NCI-H1694 treated with DMSO at 0.1 percent for 48 hours (cell line): Measurements from ENCODE around the gene AP4M1.

Experiments
- DNase-seq: peaks from one replicate; lab custom pipeline; 2025; lab: John Stamatoyannopoulos, UW

The AP4M1 gene

GRCh38 chr7:100087055-100087750 is 14.2 kb upstream of the AP4M1 start:
- DNase-seq = no peak

- DNase-seq = no peak
Measured at GRCh38 chr7:100088095-100088620, 13.3 kb upstream of the AP4M1 start.

DNA sequence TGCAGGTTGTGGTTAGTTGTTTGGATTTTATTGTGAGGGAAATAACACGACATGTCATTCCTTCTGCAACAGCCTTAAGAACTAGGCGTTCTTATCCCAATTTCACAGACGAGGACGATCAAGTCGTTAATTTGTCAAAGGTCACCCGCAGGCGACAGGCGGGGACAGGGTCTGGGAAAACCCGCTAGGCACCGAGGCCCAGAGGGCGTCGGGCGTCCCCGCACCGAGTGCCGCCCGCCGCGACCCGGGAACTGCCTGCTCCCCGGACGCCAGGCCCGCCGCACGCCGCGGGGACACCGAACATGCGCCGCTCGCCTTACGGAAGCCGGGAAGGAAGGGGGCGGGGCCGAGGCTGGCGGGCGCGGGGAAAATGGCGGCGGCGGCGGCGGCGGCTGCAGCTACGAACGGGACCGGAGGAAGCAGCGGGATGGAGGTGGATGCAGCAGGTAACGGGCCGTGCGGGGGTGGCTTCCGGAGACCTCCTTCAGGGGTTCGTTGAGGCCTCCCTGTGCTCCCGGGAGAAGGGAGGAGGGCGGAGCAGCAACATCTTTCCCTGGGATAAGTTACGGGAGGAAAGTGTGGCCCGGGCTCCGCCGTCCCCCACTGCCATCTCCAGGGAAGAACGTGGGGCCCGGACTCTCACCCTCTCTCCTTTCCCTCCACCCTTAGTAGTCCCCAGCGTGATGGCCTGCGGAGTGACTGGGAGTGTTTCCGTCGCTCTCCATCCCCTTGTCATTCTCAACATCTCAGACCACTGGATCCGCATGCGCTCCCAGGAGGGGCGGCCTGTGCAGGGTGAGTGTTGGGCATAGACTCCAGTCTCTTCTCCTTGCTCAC is 12.6 kb upstream of the AP4M1 start, which contains the start of gene COPS6:
COPS6 (plus strand) TSS at position 349 of the 837 bp plus-strand sequence; CDS start at position 371, 22 bp downstream.
- peak; percentile 24 for DNase-seq

DNA sequence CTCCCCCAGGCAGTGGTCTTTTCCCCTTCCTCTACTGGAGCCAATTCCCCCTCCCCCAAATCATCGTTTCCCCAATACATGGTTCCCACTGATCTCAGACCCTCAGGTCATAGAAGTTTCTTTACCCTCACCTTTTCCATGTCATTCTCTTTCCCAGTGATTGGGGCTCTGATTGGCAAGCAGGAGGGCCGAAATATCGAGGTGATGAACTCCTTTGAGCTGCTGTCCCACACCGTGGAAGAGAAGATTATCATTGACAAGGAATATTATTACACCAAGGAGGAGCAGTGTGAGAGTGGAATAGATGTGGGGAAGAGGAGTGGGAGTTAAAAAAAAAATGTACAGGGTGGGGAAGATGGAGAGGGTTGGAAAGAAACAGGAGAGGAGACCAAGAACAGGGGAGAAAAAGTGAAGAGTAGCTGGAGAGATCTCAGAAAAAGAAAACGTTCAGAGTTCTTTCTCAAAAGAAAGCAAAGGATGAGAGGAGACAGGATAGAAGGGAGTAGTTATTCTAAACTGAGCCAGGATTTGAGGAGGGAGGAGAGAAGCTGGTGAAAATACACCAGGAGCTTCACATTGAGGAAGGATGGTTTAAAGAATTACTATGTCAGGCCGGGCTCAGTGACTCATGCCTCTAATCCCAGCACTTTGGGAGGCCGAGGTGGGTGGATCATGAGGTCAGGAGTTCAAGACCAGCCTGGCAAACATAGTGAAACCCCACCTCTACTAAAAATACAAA is 11.8 kb upstream of the AP4M1 start:
- no peak for DNase-seq

- no peak for DNase-seq
Measured at GRCh38 chr7:100090527-100091410, 10.7 kb upstream of the AP4M1 start.

- DNase-seq = no peak
Measured at GRCh38 chr7:100091411-100092181, 9.8 kb upstream of the AP4M1 start.

- no peak for DNase-seq
Measured at GRCh38 chr7:100093054-100093453, 8.4 kb upstream of the AP4M1 start.

GRCh38 chr7:100093498-100093897 is 7.9 kb upstream of the AP4M1 start:
- no peak for DNase-seq

- DNase-seq = no peak
Measured at GRCh38 chr7:100093925-100094486, 7.4 kb upstream of the AP4M1 start.

DNA sequence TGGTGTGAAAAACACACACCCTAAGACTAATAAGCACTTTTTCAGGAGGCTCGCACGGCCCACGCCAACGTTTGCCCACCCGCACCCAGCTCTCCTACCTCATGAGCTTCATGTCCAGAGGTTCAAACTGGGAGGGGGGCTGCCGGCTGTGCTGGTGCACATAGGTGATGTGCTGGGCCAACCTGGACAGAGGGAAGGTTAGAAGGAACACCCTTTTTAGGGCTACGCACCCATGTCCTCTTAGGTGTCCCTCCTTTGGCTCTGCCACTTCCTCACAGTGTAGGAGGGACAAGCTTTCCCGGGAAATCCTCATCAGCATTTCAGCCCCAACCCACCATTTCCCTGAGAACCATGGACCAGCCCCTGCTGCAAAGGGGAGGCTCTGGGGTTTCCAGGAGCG is 6.2 kb upstream of the AP4M1 start:
- no peak for DNase-seq

- DNase-seq = no peak
Measured at GRCh38 chr7:100095704-100096103, 5.7 kb upstream of the AP4M1 start.

GRCh38 chr7:100098913-100099312 is 2.5 kb upstream of the AP4M1 start:
- DNase-seq = no peak

GRCh38 chr7:100099452-100099851 is 2.0 kb upstream of the AP4M1 start:
- DNase-seq = no peak

- DNase-seq = peak; percentile 90
Measured at GRCh38 chr7:100100420-100101015, 925 bp upstream of the AP4M1 start.

DNA sequence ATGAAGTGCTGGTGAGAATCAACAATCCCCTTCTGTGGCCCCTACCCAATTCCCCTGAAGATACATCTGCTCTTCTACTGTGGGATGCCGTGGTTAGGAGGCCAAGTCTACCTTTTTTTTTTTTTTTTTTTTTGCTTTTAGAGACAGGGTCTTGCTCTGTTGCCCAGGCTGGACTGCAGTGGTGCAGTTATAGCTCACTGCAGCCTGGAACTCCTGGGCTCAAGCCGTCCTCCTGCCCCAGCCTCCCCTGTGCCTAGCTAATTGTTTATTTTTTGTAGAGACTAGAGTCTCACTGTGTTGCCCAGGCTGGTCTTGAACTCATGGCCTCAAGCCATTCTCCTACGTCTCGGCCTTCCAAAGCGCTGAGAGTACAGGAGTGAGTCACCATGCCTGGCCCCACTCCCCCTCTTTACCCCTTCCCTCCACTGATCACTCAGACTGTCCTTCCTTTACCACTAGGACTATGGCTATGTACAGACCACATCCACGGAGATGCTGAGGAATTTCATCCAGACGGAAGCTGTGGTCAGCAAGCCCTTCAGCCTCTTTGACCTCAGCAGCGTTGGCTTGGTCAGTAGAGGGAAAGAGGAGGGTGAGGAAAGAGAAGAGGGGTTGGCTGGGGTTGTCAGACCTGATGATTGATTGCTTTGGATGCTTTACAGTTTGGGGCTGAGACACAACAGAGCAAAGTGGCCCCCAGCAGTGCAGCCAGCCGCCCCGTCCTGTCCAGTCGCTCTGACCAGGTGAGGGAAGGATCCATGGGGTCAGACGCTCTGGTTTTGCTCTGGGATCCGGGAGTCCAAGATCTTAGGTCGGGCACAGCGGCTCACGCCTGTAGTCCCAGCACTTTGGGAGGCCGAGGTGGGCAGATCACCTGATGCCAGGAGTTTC is 1.8 kb downstream of the AP4M1 start:
- no peak for DNase-seq

GRCh38 chr7:100105534-100105933 is 4.1 kb downstream of the AP4M1 start:
- no peak for DNase-seq

- no peak for DNase-seq
Measured at GRCh38 chr7:100106633-100107032, 5.2 kb downstream of the AP4M1 start.

DNA sequence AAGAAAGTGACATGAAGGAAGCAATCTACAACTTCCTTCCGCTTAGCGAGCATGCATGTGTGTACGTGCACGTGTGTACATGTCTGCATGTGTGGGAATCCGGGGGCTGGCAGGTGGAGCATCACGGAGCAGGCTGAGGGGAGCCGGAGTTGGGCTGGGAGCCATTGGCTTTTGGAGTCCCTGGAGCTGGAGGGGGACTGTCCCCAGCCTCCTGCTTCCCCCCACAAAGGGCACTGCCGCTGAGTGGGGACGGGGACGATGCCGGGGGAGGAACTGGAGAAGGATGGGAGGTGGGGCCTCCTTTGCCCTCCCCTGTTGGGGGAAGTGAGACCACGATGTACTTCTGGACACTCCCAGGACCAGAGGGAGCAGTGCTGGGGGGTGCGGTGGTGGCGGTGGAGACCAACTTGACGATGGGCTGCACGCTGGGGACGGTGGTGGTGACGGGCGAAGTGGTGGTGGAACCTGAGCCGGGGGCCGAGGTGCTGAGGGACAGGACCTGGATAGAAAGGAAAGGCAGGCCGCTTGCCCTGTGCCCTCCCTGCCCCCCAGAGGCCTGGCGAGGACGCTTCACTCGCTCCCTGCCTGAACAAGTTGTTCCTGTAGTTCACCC is 5.8 kb downstream of the AP4M1 start:
- DNase-seq = no peak
